ENCODE data around the gene PTCH1.

PTCH1 gene

GRCh38 chr9:95516734-95517558 is at the start of gene PTCH1:
TSS of gene PTCH1 (minus strand) at chr9:95516971.
- peak; percentile 52 for DNase-seq

GRCh38 chr9:95565982-95566381 is 49.2 kb upstream of the PTCH1 start:
- DNase-seq: peak; percentile 61
- H3K4me3 ChIP-seq (ENCODE audit: low read depth, low read length): no peak overlapping the region
- H3K36me3 ChIP-seq: no peaks in the 10 kb centered on the region
- H3K9me3 ChIP-seq (ENCODE audit: severe bottlenecking): no peaks in the 10 kb centered on the region
- no peak overlapping the region for H3K27ac ChIP-seq
- no peaks in the 10 kb centered on the region for H3K27me3 ChIP-seq (ENCODE audit: insufficient read depth, low read depth, severe bottlenecking)
- TF ChIP-seq CTCF (IDR thresholded peaks at IDR 0.05; ENCODE audit: low read depth, low read length): no peak

More at GRCh38 chr9:95516734-95517558, at the start of gene PTCH1:
- Histone ChIP-seq H3K4me3 (ENCODE audit: low read depth, low read length) (peak within 1 kb of the TSS; percentile 85), H3K27me3 (ENCODE audit: insufficient read depth, low read depth, severe bottlenecking) (no peaks in the 10 kb centered on the region), H3K27ac (no peak within 1 kb of the TSS), H3K9me3 (ENCODE audit: severe bottlenecking) (no peaks in the 10 kb centered on the region), H3K36me3 (no peaks in the 10 kb centered on the region)
- TF ChIP-seq CTCF (IDR thresholded peaks at IDR 0.05; ENCODE audit: low read depth, low read length): no peak

GRCh38 chr9:95561913-95562312 is 45.1 kb upstream of the PTCH1 start:
- Histone ChIP-seq H3K27me3 (ENCODE audit: insufficient read depth, low read depth, severe bottlenecking) (no peaks in the 10 kb centered on the region), H3K36me3 (no peaks in the 10 kb centered on the region), H3K27ac (no peak overlapping the region), H3K9me3 (ENCODE audit: severe bottlenecking) (no peaks in the 10 kb centered on the region), H3K4me3 (ENCODE audit: low read depth, low read length) (no peak overlapping the region)
- no peak for DNase-seq
- no peak for TF ChIP-seq CTCF (IDR thresholded peaks at IDR 0.05; ENCODE audit: low read depth, low read length)

GRCh38 chr9:95557142-95557541 is 40.4 kb upstream of the PTCH1 start:
- H3K9me3 ChIP-seq (ENCODE audit: severe bottlenecking): peaks cover 7% of the 10 kb centered on the region
- H3K27me3 ChIP-seq (ENCODE audit: insufficient read depth, low read depth, severe bottlenecking): no peaks in the 10 kb centered on the region
- DNase-seq: no peak
- no peak for TF ChIP-seq CTCF (IDR thresholded peaks at IDR 0.05; ENCODE audit: low read depth, low read length)
- no peaks in the 10 kb centered on the region for H3K36me3 ChIP-seq
- no peak overlapping the region for H3K27ac ChIP-seq
- no peak overlapping the region for H3K4me3 ChIP-seq (ENCODE audit: low read depth, low read length)

GRCh38 chr9:95556521-95556920 is 39.8 kb upstream of the PTCH1 start:
- Histone ChIP-seq H3K9me3 (ENCODE audit: severe bottlenecking) (peaks cover 7% of the 10 kb centered on the region), H3K27ac (no peak overlapping the region), H3K36me3 (no peaks in the 10 kb centered on the region), H3K4me3 (ENCODE audit: low read depth, low read length) (no peak overlapping the region), H3K27me3 (ENCODE audit: insufficient read depth, low read depth, severe bottlenecking) (no peaks in the 10 kb centered on the region)
- TF ChIP-seq CTCF (IDR thresholded peaks at IDR 0.05; ENCODE audit: low read depth, low read length): no peak
- peak; percentile 34 for DNase-seq
